ENCODE measurements around the gene INSR.
"Not testable (repeated sequence)": the region's sequence is repeated elsewhere in the genome, so short reads cannot be mapped to it uniquely, and the experiment has no call there.

Gene INSR

GRCh38 chr19:7224995-7225394 is 69.2 kb downstream of the INSR start:
- in situ Hi-C loops (cut with MboI; ENCODE audit: low sequenced_read_pairs), result no loop called here

- in situ Hi-C loops (cut with MboI; ENCODE audit: low sequenced_read_pairs), result no loop called here
Observed at GRCh38 chr19:7224209-7224686, 70.0 kb downstream of the INSR start.

DNA sequence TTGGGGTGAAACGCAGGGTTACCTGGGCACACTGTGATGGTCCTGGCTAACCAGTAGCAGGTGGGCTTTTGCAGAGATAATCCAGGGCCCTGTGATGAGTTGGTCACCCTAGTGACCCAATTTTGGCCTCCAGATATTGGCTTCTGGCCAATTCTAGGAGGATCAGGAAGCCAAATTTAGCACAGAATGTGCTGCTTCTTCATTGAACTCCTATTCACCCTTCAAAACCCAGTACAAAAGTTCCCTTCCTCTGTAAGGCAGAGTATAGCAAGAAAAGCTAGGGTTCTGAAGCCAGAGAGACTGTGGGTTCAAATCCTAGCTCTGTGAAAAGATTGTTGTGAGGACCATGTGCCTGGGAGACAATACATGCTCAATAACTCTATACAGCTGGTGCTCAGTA is 70.8 kb downstream of the INSR start:
- in situ Hi-C loops (cut with MboI; ENCODE audit: low sequenced_read_pairs), result no loop called here

DNA sequence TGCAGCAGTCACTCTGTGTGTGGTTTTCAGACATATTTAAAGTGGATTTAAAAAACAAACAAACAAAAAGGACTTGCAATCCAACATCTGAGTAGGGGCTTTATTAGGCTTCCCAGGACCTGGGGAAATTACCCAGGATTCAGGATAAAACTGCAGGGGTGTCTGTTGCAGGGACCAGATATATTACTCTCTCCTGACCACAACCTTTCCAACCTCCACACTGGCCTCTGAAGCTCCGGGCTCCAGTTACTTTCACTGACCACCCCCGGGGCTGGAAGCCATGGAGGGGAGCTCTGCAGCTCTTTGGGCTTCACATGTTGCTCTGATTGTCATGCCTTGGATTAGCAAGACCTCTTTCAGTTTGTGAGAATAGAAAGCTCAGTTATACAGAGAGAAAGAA is 75.2 kb downstream of the INSR start:
- in situ Hi-C loops (cut with MboI; ENCODE audit: low sequenced_read_pairs), result no loop called here

GRCh38 chr19:7217861-7218260 is 76.4 kb downstream of the INSR start:
- in situ Hi-C loops (cut with MboI; ENCODE audit: low sequenced_read_pairs), result no loop called here

GRCh38 chr19:7216373-7216902 is 77.8 kb downstream of the INSR start:
- in situ Hi-C loops (cut with MboI; ENCODE audit: low sequenced_read_pairs), result no loop called here

GRCh38 chr19:7215176-7215575 is 79.0 kb downstream of the INSR start:
- in situ Hi-C loops (cut with MboI; ENCODE audit: low sequenced_read_pairs), result no loop called here

DNA sequence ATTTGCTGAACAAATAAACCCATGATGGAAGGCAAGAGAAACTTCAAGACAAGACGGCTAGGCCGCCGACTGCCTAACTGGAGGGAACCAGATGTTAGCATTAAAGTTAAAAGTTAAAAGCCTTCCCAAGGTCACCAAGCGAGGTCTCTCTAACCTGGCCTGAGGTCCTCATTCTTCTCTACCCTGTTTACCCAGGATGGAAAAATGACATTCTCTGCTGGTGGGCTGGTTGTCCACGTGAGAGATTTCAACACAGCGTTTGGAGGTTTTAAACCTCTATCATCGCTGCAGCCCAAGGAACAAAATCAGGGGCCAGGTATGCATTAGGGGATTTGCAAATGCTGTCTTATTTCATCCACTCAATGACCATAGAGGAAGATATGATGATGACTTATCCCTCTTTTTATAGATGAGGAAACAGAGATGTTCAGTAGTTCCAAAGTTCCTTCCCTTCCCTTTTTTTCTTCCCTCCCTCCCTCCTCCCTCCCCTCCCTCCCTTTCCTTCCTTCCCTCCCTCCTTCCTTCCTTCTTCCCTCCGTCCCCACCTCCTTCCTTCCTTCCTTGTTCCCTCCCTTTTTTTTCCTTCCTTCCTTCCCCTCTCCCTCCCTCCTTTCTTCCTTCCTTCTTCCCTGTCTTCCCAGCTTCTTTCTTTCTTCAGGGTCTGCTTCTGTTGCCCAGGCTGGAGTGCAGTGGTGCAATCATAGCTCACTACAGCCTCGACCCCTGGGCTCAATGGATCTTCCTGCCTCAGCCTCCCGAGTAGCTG is 79.7 kb downstream of the INSR start:
- in situ Hi-C loops (cut with MboI; ENCODE audit: low sequenced_read_pairs), result no loop called here

DNA sequence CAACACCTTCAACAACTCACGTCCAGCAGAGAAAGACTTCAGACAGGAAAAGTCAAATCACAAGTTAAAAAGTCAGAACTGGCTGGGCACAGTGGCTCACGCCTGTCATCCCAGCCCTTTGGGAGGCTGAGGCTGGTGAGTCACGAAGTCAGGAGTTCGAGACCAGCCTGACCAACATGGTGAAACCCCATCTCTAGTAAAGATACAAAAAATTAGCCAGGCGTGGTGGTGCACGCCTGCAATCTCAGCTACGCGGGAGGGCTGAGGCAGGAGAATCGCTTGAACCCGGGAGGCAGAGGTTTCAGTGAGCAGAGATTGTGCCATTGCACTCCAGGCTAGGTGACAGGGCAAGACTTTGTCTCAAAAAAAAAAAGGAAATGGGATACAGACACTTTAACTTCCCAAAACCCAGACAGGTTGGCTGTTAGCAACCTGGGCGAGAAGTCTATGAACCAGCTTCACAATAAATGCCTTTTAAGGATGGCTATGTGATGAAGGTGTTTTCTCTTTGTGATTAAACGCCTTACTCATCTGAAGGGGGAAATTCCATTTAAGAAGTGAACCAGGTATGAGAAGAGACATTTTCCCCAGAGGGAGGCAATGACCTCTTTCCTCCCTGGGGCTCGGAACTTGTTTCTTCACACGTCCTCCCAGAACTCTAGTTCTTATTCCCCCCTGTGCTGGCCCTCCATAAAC is 80.4 kb downstream of the INSR start:
- in situ Hi-C loops (cut with MboI; ENCODE audit: low sequenced_read_pairs), result no loop called here

GRCh38 chr19:7211191-7211951 is 82.8 kb downstream of the INSR start:
- in situ Hi-C loops (cut with MboI; ENCODE audit: low sequenced_read_pairs), result no loop called here

- in situ Hi-C loops (cut with MboI; ENCODE audit: low sequenced_read_pairs), result no loop called here
Observed at GRCh38 chr19:7210359-7210758, 83.9 kb downstream of the INSR start.

DNA sequence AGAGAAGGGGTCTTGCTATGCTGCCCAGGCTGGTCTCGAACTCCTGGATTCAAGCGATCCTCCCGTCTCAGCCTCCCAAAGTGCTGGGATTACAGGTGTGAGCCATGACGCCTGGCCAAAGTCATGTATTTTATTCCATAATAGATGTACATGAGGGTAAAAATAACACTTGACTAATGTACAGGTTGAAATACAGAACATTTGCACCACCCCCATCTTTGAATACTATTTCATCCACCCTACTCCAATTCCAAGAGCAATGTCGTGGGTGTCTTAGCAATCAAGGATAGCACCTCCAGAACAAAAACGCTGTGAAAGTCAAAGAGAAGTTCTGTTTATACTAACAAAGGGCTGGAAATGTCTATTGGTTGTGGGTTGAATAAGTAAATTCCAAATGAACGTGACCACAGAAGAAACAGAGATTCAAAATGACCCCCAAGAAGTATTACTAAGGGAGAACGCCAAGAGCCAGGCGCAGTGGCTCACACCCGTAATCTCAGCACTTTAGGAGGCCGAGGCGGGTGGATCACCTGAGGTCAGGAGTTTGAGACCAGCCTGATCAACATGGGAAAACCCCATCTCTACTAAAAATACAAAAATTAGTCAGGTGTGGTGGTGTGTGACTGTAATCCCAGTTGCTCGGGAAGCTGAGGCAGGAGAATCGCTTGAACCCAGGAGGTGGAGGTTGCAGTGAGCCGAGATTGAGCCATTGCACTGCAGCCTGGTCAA is 84.5 kb downstream of the INSR start:
- in situ Hi-C loops (cut with MboI; ENCODE audit: low sequenced_read_pairs), result not testable (repeated sequence)

- in situ Hi-C loops (cut with MboI; ENCODE audit: low sequenced_read_pairs), result not testable (repeated sequence)
Observed at GRCh38 chr19:7209036-7209435, 85.2 kb downstream of the INSR start.

- in situ Hi-C loops (cut with MboI; ENCODE audit: low sequenced_read_pairs), result no loop called here
Observed at GRCh38 chr19:7203332-7203731, 90.9 kb downstream of the INSR start.

GRCh38 chr19:7202888-7203287 is 91.3 kb downstream of the INSR start:
- in situ Hi-C loops (cut with MboI; ENCODE audit: low sequenced_read_pairs), result no loop called here

DNA sequence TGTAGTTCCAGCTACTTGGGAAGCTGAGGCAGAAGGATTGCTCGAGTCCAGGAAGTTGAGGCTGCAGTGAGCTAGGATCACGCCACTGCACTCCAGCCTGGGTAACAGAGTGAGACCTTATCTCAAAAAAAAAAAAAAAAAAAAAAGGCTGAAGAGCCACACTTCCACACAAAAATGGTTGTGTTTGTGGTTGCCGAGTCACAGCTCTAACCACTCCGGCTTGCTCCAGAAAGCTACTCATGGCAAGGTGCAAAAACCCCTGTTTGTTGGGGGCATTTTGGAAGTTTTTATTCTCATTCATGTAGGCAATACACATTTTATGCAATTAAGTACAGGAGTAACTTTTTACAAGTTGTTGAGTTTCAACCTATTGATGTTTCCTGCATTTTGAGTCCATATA is 93.5 kb downstream of the INSR start:
- in situ Hi-C loops (cut with MboI; ENCODE audit: low sequenced_read_pairs), result no loop called here

- in situ Hi-C loops (cut with MboI; ENCODE audit: low sequenced_read_pairs), result no loop called here
Observed at GRCh38 chr19:7199613-7200533, 94.3 kb downstream of the INSR start.

DNA sequence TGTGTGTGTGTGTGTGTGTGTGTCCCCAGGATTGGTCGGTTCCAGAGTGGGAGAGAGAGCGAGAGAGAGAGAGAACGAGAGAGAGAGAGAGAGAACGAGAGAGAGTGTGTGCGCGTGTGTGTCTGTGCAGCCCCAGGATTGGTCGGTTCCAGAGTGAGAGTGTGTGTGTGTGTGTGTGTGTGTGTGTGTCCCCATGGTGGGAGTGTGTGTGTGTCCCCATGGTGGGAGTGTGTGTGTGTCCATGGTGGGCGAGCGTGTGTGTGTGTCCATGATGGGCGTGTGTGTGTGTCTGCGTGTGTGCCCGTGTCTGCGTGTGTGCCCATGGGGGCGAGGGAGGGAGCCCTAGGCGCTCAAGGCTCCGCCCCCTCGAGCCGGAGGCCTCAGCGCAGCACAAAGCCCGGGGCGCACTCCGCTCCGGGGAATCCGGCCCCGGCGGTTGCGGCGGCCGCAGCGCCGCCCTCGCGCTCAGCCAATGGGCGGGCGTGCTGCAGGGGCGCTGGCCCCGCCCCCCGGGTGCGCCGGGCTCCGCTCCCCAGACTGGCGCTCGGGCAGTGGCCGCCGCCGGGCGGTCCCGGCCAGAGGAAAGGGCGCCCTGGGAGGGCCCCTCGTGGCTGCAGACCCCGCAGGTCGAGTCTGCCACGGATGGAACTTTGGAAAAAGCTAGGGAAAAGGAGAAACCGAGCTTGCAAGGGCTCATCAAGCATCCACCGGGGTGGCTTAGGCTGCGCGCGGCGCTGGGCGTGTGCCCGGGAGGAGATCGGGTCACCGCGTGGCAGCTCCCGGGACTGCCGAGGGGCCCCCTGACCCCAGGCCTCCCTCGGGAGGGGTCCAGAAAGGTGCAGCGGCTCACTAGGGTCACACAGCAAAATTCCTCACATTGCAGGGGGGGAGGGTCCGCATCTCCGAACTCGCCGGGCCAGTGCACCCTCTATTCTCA is 96.2 kb downstream of the INSR start:
- in situ Hi-C loops (cut with MboI; ENCODE audit: low sequenced_read_pairs), result no loop called here
